Upper lobe of left lung (tissue), 6 donors: ENCODE measurements around the gene MEGF11. TPM values are rescaled to one million over a fixed set of nuclear protein-coding genes. Genes with fewer than 3 reads are reported as not detected.

ENCODE experiments used
- ATAC-seq, 2 donors: fragments of 200-7000 bp; cut with Tn5 transposase; one replicate each; pipeline ENCODE4 v1.9.1; 2022; ENCODE audit warnings: mild to moderate bottlenecking in 2 of 2, moderate library complexity in 2 of 2; ENCODE audit not compliant: low FRiP score in 2 of 2
- DNase-seq, 2 donors: peaks; one replicate each; pipeline ENCODE4 v3.0.0-alpha.2; 2019 to 2020
- H3K27ac ChIP-seq, 4 donors: fragments of 200-600 bp; sonication (generic); one replicate each; pipeline ENCODE4 v1.5.1; 2016 to 2019
- H3K27me3 ChIP-seq, 4 donors: fragments of 200-600 bp; sonication (generic); one replicate each; pipeline ENCODE4 v1.5.1; 2017 to 2019
- H3K36me3 ChIP-seq, 4 donors: fragments of 200-600 bp; sonication (generic); one replicate each; pipeline ENCODE4 v1.5.1; 2016 to 2019
- H3K4me1 ChIP-seq, 4 donors: fragments of 200-600 bp; sonication (generic); one replicate each; pipeline ENCODE4 v1.5.1; 2018 to 2019
- H3K4me3 ChIP-seq, 4 donors: fragments of 200-600 bp; sonication (generic); one replicate each; pipeline ENCODE4 v1.5.1; 2017 to 2019; ENCODE audit warnings: mild to moderate bottlenecking in 2 of 4, moderate library complexity in 1 of 4
- H3K9me3 ChIP-seq, 4 donors: fragments of 200-600 bp; sonication (generic); one replicate each; pipeline ENCODE4 v1.5.1; 2018 to 2019
- EP300 ChIP-seq, 4 donors: sonication (generic); formaldehyde crosslinking; IDR thresholded peaks; one replicate each; pipeline ENCODE4 v1.5.1; 2017; ENCODE audit warnings: antibody characterized with exemption in 4 of 4, control low read depth in 2 of 4
- POLR2A ChIP-seq, 4 donors: fragments of 450-650 bp; IDR thresholded peaks; one replicate each; pipeline ENCODE4 v1.5.1; 2016 to 2017; ENCODE audit warnings: antibody characterized with exemption in 4 of 4, mild to moderate bottlenecking in 2 of 4
- POLR2AphosphoS5 ChIP-seq, 2 donors: sonication (generic); formaldehyde crosslinking; IDR thresholded peaks; one replicate each; pipeline ENCODE4 v1.5.1; 2017; ENCODE audit warnings: antibody characterized with exemption in 2 of 2
- WGBS, 2 donors: methylation state at CpG; one replicate each; pipeline ENCODE4 v1.1.5; 2017 to 2018; 5-methylcytosine and 5-hydroxymethylcytosine counted together
- total RNA-seq, 6 donors: library from RNA; depleted of rRNA in 4 of 6; stranded (reverse); fragments of >200 nt in 4 of 6; gene quantifications; one replicate each; pipeline versions ENCODE4 v1.1.0 to v1.2.1, GENCODE V29; 2016 to 2021
- TF ChIP-seq, protein P1 (sequence below), 6 experiments: fragments of 450-650 bp in 4 of 6; fragments of 200-600 bp in 2 of 6; sonication (generic) in 2 of 6; IDR thresholded peaks; one replicate each; pipeline ENCODE4 v1.5.1; 2016 to 2019; ENCODE audit warnings: antibody characterized with exemption in 6 of 6
- donor health status: DM: no; HTN: no; CAD: no; lungs with moderate emphysema.
- donor health status: DM: no; HTN: yes; CAD: no; lungs with severe emphysema.

Gene MEGF11
- total RNA-seq, 6 donors from 2014 or later: 1.5 to 4.0 (median 3.5) TPM; not detected in 3

DNA sequence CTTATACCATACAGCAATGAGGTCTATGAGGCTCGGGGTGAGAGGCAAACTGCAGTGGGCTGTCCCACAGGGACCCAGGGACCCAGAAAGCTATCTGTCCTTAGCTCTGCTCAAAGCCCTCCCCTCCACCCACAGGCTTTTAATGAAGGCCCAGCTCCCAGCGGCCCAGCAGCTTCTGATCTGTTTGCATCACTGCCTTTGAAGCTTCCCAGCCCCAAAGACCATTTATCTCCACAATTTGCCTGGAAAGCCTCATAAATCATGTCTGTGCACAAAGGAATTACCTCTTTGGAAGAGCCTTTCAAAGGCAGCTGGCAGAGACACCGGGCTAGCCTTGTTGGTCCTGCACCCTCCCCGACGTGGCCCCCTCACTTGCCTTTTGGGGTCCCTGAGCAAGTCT, 260.3 kb downstream of the MEGF11 start:
- TF ChIP-seq POLR2AphosphoS5 (IDR thresholded peaks at IDR 0.05) (no peak), EP300 (IDR thresholded peaks at IDR 0.05) (no peak)
- no peaks in the 10 kb centered on the region for H3K27me3 ChIP-seq
- WGBS, 2 donors: 31 to 53% methylated on average over 2 to 5 of the region's 5 CpGs
- no peaks in the 10 kb centered on the region for H3K36me3 ChIP-seq
- no peak overlapping the region for H3K27ac ChIP-seq
- H3K4me1 ChIP-seq: no peaks in the 10 kb centered on the region
- ATAC-seq (no peak), DNase-seq (no peak)
- no peak overlapping the region for H3K4me3 ChIP-seq
- no peaks in the 10 kb centered on the region for H3K9me3 ChIP-seq

DNA sequence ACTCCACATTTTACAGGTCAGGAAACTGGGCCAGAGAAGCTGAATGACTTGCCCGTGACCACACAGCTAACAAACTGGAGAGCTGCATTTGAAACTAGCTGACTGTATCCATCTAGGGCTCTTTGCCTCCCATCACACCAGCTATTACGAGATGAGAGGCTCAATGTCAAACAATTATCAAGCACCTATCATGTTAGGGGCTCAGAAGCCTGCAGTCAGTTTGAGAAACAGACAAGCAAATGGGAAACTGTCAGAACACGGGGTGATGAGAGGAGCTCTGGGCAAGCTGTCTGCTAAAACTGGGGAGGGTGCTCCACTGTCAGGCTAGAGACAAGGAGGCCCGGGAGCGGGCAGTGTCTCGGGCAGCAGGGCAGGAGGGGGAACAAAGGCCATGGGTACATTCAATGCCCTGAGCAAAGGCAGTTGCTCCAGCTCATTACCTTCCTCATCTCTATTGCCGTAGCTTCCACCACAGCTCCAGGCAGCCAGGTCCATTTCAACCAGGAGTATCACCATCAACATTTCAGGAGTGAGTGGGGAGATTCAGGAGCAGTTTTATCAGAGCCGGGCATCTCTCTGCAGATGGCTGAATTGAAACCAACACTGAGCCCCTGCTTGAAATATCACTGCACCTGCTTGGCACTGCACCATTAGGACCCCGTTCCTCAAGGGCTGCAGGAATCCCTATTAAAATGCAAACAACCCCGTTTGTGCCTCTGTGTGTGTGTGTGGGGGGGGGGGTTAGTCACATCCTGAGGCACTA, 261.6 kb downstream of the MEGF11 start:
- no peaks in the 10 kb centered on the region for H3K36me3 ChIP-seq
- H3K4me1 ChIP-seq: no peaks in the 10 kb centered on the region
- 57 to 60% methylated on average over 8 to 10 of the region's 10 CpGs for WGBS, 2 donors
- H3K27me3 ChIP-seq: no peaks in the 10 kb centered on the region
- no peak for ATAC-seq
- TF ChIP-seq POLR2A (IDR thresholded peaks at IDR 0.05) (no peak), EP300 (IDR thresholded peaks at IDR 0.05) (no peak)
- TF ChIP-seq, protein P1, sequence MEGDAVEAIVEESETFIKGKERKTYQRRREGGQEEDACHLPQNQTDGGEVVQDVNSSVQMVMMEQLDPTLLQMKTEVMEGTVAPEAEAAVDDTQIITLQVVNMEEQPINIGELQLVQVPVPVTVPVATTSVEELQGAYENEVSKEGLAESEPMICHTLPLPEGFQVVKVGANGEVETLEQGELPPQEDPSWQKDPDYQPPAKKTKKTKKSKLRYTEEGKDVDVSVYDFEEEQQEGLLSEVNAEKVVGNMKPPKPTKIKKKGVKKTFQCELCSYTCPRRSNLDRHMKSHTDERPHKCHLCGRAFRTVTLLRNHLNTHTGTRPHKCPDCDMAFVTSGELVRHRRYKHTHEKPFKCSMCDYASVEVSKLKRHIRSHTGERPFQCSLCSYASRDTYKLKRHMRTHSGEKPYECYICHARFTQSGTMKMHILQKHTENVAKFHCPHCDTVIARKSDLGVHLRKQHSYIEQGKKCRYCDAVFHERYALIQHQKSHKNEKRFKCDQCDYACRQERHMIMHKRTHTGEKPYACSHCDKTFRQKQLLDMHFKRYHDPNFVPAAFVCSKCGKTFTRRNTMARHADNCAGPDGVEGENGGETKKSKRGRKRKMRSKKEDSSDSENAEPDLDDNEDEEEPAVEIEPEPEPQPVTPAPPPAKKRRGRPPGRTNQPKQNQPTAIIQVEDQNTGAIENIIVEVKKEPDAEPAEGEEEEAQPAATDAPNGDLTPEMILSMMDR (IDR thresholded peaks at IDR 0.05): no peak
- peak in 1 of 2 donors; percentile 31 for DNase-seq
- no peaks in the 10 kb centered on the region for H3K9me3 ChIP-seq
- H3K27ac ChIP-seq: no peak overlapping the region
- no peak overlapping the region for H3K4me3 ChIP-seq

DNA sequence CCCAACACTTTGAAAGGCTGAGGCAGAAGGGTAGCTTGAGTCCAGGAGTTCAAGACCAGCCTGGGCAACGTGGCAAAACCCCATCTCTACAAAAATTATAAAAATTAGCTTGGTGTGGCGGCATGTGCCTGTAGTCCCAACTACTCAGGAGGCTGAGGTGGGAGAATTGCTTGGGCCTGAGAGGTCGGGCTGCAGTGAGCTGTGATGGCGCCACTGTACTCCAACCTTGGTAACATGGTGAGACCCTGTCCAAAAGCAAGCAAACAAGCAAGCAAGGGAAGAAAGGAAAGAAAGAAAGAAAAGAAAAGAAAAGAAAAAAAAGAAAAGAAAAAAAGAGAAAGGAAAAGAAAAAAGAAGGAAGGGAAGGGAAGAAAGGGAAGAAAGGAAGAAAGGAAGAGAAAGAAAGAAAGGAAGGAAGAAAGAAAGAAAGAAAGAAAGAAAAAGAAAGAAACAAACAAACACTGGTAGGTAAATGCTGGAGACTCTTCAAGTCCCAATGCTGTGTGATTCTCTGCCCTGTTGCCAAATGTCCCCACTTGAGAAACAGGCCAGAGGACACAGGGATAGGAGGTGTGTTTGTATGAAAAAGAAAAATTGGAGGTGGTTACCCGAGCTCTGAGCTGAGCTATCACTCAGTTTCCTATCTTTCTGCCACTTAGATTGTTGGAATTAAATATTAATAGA, 263.1 kb downstream of the MEGF11 start:
- WGBS, 2 donors: 62 to 74% methylated on average over 5 of the region's 5 CpGs
- TF ChIP-seq EP300 (IDR thresholded peaks at IDR 0.05) (no peak), POLR2AphosphoS5 (IDR thresholded peaks at IDR 0.05) (no peak), POLR2A (IDR thresholded peaks at IDR 0.05) (no peak)
- TF ChIP-seq, protein P1 (IDR thresholded peaks at IDR 0.05): no peak
- DNase-seq (no peak), ATAC-seq (no peak)
- H3K27ac ChIP-seq: no peak overlapping the region
- no peaks in the 10 kb centered on the region for H3K27me3 ChIP-seq
- no peak overlapping the region for H3K4me3 ChIP-seq
- no peaks in the 10 kb centered on the region for H3K9me3 ChIP-seq
- no peaks in the 10 kb centered on the region for H3K4me1 ChIP-seq
- no peaks in the 10 kb centered on the region for H3K36me3 ChIP-seq

DNA sequence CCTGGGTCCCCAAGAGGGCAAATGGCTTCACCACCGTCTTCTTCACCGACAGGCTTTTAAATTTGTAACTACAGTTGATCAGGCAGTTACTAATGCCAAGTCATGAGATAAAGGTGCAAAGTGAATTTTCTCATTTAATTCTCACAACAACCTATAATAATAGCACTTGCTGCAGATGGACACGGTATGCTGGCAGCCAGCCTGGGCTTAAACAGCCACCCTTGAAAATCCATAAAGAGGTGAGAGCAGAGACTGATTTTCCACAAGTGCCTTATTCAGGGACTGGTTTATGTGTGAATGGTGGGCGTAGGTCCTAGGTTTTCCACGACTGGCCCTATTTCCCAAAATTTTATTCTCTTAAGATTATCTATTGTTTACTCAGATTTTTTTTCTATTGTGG, 266.4 kb downstream of the MEGF11 start:
- Histone ChIP-seq H3K27me3 (peaks cover 0 to 7% (median 3%) of the 10 kb centered on the region in 4 donors), H3K36me3 (no peaks in the 10 kb centered on the region), H3K4me1 (peaks cover 2 to 5% (median 4%) of the 10 kb centered on the region in 4 donors), H3K4me3 (no peak overlapping the region), H3K27ac (no peak overlapping the region), H3K9me3 (no peaks in the 10 kb centered on the region)
- WGBS, 2 donors: 52 to 68% methylated on average over 5 of the region's 5 CpGs
- DNase-seq (no peak), ATAC-seq (no peak)
- TF ChIP-seq POLR2AphosphoS5 (IDR thresholded peaks at IDR 0.05) (no peak), EP300 (IDR thresholded peaks at IDR 0.05) (no peak)
- TF ChIP-seq, protein P1 (IDR thresholded peaks at IDR 0.05): no peak

DNA sequence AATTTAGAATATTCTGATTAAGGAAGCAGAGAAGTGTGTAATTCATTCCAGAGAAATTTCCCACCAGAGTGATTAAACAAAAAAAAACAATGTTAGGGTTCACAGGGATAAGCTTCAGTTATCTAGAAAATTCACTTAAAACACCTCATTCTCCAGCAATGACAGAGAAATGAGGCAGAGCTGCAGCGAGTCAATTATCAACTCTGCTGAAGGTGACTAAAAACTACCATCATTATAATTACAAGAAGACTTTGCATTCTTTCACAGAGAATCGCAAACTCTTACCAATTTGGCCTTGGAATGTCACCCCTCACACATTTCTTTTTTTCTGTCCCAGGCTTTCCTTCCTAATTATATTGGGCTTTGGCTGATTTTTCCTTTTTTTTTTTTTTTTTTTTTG, 267.1 kb downstream of the MEGF11 start:
- Histone ChIP-seq H3K27ac (no peak overlapping the region), H3K36me3 (no peaks in the 10 kb centered on the region), H3K9me3 (no peaks in the 10 kb centered on the region), H3K27me3 (peaks cover 0 to 11% (median 4%) of the 10 kb centered on the region in 4 donors), H3K4me3 (no peak overlapping the region), H3K4me1 (peaks cover 9 to 10% (median 9%) of the 10 kb centered on the region in 4 donors)
- no peak for ATAC-seq
- no peak for DNase-seq
- 55 to 64% methylated on average over 2 of the region's 2 CpGs for WGBS, 2 donors
- no peak for TF ChIP-seq POLR2AphosphoS5 (IDR thresholded peaks at IDR 0.05)
- TF ChIP-seq POLR2A (IDR thresholded peaks at IDR 0.05): no peak
- TF ChIP-seq EP300 (IDR thresholded peaks at IDR 0.05): no peak
- TF ChIP-seq, protein P1 (IDR thresholded peaks at IDR 0.05): no peak
